ENCODE data around the gene PDZD4. TPM values are rescaled to one million over a fixed set of nuclear protein-coding genes. Genes with fewer than 3 reads are reported as not detected.

Gene PDZD4
- total and polyA plus RNA-seq, 2 donors from 2014 or later, result 4.7 to 7.0 TPM

- Histone ChIP-seq H3K4me3 (ENCODE audit: low read length in 3 of 3) (no peak overlapping the region), H3K27me3 (ENCODE audit: control insufficient read depth, insufficient read depth, low read length) (no peaks in the 10 kb centered on the region), H3K36me3 (ENCODE audit: control insufficient read depth in 2 of 3, insufficient read depth in 3 of 3, low read length in 3 of 3) (no peaks in the 10 kb centered on the region), H3K27ac (ENCODE audit: low read depth in 2 of 2, low read length in 2 of 2) (no peak overlapping the region), H3K9me3 (ENCODE audit: control insufficient read depth in 2 of 3, insufficient read depth in 1 of 3, low read length in 3 of 3) (no peaks in the 10 kb centered on the region), H3K9ac (ENCODE audit: low read length in 3 of 3) (no peak overlapping the region), H3K4me1 (ENCODE audit: control insufficient read depth in 2 of 3, insufficient read depth in 2 of 3, low read depth in 1 of 3, low read length in 3 of 3) (peaks cover 0 to 12% (median 0%) of the 10 kb centered on the region in 3 donors)
- no peak for DNase-seq
- no peak for FAIRE-seq
- intact Hi-C loops (cut with DNase I), result no loop called here
- no peak for TF ChIP-seq CTCF (IDR thresholded peaks at IDR 0.05; ENCODE audit: borderline replicate concordance, extremely low read depth, insufficient read depth)
Measured at GRCh38 chrX:153789654-153790053, 40.7 kb downstream of the PDZD4 start.

- Histone ChIP-seq H3K4me3 (ENCODE audit: low read length in 3 of 3) (no peak overlapping the region), H3K36me3 (ENCODE audit: control insufficient read depth in 2 of 3, insufficient read depth in 3 of 3, low read length in 3 of 3) (no peaks in the 10 kb centered on the region), H3K9ac (ENCODE audit: low read length in 3 of 3) (no peak overlapping the region), H3K27me3 (ENCODE audit: control insufficient read depth, insufficient read depth, low read length) (no peaks in the 10 kb centered on the region), H3K4me1 (ENCODE audit: control insufficient read depth in 2 of 3, insufficient read depth in 2 of 3, low read depth in 1 of 3, low read length in 3 of 3) (no peaks in the 10 kb centered on the region), H3K27ac (ENCODE audit: low read depth in 2 of 2, low read length in 2 of 2) (no peak overlapping the region), H3K9me3 (ENCODE audit: control insufficient read depth in 2 of 3, insufficient read depth in 1 of 3, low read length in 3 of 3) (no peaks in the 10 kb centered on the region)
- FAIRE-seq, result no peak
- DNase-seq, result no peak
- intact Hi-C loops (cut with DNase I), result no loop called here
- no peak for TF ChIP-seq CTCF (IDR thresholded peaks at IDR 0.05; ENCODE audit: borderline replicate concordance, extremely low read depth, insufficient read depth)
Measured at GRCh38 chrX:153786669-153787068, 43.7 kb downstream of the PDZD4 start.

- H3K27me3 ChIP-seq (ENCODE audit: control insufficient read depth, insufficient read depth, low read length), result no peaks in the 10 kb centered on the region
- H3K4me1 ChIP-seq (ENCODE audit: control insufficient read depth in 2 of 3, insufficient read depth in 2 of 3, low read depth in 1 of 3, low read length in 3 of 3), result no peaks in the 10 kb centered on the region
- no peak overlapping the region for H3K9ac ChIP-seq (ENCODE audit: low read length in 3 of 3)
- intact Hi-C loops (cut with DNase I), result no loop called here
- no peaks in the 10 kb centered on the region for H3K36me3 ChIP-seq (ENCODE audit: control insufficient read depth in 2 of 3, insufficient read depth in 3 of 3, low read length in 3 of 3)
- FAIRE-seq, result no peak
- H3K9me3 ChIP-seq (ENCODE audit: control insufficient read depth in 2 of 3, insufficient read depth in 1 of 3, low read length in 3 of 3), result no peaks in the 10 kb centered on the region
- H3K27ac ChIP-seq (ENCODE audit: low read depth in 2 of 2, low read length in 2 of 2), result no peak overlapping the region
- H3K4me3 ChIP-seq (ENCODE audit: low read length in 3 of 3), result no peak overlapping the region
- TF ChIP-seq CTCF (IDR thresholded peaks at IDR 0.05; ENCODE audit: borderline replicate concordance, extremely low read depth, insufficient read depth), result no peak
- DNase-seq, result no peak
Measured at GRCh38 chrX:153784325-153784967, 45.9 kb downstream of the PDZD4 start.
